Kidney glomerular epithelial cell (primary cell): ENCODE data around the gene ZNF732.
"Not testable (repeated sequence)": the region's sequence is repeated elsewhere in the genome, so short reads cannot be mapped to it uniquely, and the experiment has no call there.

ENCODE experiments used
- DNase-seq: peaks from one replicate; lab custom pipeline; 2025; lab: John Stamatoyannopoulos, UW

The ZNF732 gene

GRCh38 chr4:253936-254756 is 51.1 kb downstream of the ZNF732 start:
- no peak for DNase-seq

DNA sequence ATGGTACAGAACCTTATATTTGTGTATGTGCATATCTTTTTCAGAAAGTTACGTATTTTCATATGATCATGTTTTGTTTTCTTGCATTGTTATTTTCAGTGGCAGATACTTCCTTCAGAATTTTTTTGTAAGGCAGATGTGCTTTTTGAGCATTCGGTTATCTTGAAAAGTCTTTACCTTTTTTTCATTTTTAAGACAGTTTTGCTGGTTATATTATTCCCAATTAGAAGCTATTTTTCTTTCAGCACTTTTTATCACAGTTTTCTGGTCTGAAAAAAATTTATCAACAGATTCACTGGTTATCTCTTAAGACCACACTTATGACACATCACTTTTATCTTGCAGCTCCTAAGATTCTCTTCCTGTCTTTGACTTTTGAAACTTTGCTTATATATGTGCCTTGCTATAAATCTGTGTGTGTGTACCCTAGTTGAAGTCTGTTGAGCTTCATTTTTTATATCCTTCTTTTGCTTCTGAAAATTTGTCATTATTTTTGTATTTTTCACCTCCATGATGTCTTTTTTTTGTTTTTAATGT is 53.1 kb downstream of the ZNF732 start:
- no peak for DNase-seq

- DNase-seq = no peak
Measured at GRCh38 chr4:244471-244870, 60.8 kb downstream of the ZNF732 start.

DNA sequence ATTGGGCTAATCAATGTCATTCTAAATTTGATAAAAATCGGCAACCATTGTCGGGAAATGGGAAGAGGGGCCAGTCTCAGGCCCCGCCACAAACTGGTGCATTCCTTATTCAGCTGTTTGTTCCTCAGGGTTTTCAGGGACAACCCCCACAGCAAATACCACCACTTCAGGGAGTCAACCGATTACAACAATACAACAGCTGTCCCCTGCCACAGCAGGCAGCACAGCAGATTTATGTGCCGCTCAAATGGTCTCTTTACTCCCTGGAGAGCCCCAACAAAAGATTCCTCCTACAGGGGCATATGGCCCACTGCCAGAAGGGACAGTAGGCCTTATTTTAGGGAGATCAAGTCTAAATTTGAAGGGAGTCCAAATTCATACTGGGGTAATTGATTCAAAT is 61.8 kb downstream of the ZNF732 start:
- DNase-seq = no peak

GRCh38 chr4:242121-242848 is 63.0 kb downstream of the ZNF732 start:
- peak; percentile 28 for DNase-seq

GRCh38 chr4:241411-241810 is 63.9 kb downstream of the ZNF732 start:
- not testable (repeated sequence) for DNase-seq

GRCh38 chr4:236028-236427 is 69.2 kb downstream of the ZNF732 start:
- no peak for DNase-seq

- no peak for DNase-seq
Measured at GRCh38 chr4:234178-234577, 71.1 kb downstream of the ZNF732 start.

DNA sequence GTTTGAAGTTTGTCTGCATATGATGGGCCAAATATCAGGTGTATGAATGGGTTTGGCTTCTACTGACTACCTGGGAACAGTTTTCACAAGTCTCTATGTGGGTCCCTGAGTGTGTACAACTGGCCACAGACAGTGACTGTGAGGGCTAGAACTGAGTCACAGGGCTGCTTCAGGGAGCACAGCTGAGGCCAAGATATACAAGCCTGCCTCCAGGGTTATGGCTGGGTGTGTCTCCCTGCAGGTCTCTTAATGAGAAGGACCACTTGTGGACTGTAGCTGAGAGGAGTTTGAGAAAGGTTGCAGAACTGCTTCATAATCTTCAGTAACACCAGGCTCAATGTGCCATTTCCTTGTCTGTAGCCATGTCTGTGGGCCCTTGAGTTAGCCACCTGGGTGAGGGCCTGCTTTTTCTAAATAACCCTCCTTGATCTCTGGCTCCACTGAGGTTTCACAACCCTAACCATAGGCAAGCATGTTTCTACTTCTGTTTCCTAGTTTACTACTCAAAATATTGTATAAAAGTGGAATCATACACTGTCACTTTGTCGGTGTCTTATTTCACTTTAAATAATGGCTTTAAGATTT is 81.3 kb downstream of the ZNF732 start:
- no peak for DNase-seq
